Central memory CD8-positive, alpha-beta T cell (primary cell): Measurements from ENCODE around the gene GRXCR2.

ENCODE experiments used
- ATAC-seq: fragments of 150-1000 bp; cut with Tn5 transposase; replicated peaks from 2 replicates; pipeline ENCODE4 v1.10.0; 2022; ENCODE audit warnings: mild to moderate bottlenecking, moderate FRiP score, moderate number of reproducible peaks; ENCODE audit not compliant: poor library complexity, severe bottlenecking; ENCODE audit errors: extremely low read depth
- DNase-seq, 2 donors: peaks; one replicate each; pipeline ENCODE4 v3.0.0; 2021; ENCODE audit warnings: low spot score in 2 of 2
- H3K27ac Mint-ChIP-seq: one replicate; pipeline ENCODE4 v1.8.0; 2022; ENCODE audit warnings: low read depth, mild to moderate bottlenecking, moderate library complexity, mixed read lengths
- H3K27me3 Mint-ChIP-seq: one replicate; pipeline ENCODE4 v1.8.0; 2022; ENCODE audit warnings: mixed read lengths
- H3K36me3 Mint-ChIP-seq: one replicate; pipeline ENCODE4 v1.8.0; 2022; ENCODE audit warnings: mild to moderate bottlenecking, moderate library complexity, mixed read lengths; ENCODE audit not compliant: insufficient read depth
- H3K4me1 Mint-ChIP-seq: one replicate; pipeline ENCODE4 v1.8.0; 2022; ENCODE audit warnings: mixed read lengths
- H3K4me3 Mint-ChIP-seq: one replicate; pipeline ENCODE4 v1.8.0; 2022; ENCODE audit warnings: mild to moderate bottlenecking, moderate library complexity, mixed read lengths
- H3K9me3 Mint-ChIP-seq: one replicate; pipeline ENCODE4 v1.8.0; 2022; ENCODE audit warnings: mixed read lengths

The GRXCR2 gene, protein sequence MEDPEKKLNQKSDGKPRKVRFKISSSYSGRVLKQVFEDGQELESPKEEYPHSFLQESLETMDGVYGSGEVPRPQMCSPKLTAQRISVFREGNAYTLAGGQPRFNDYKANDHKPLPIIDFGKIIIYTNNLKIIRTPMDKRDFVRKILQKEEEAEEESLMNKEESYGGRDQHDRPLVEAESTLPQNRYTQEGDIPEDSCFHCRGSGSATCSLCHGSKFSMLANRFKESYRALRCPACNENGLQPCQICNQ

DNA sequence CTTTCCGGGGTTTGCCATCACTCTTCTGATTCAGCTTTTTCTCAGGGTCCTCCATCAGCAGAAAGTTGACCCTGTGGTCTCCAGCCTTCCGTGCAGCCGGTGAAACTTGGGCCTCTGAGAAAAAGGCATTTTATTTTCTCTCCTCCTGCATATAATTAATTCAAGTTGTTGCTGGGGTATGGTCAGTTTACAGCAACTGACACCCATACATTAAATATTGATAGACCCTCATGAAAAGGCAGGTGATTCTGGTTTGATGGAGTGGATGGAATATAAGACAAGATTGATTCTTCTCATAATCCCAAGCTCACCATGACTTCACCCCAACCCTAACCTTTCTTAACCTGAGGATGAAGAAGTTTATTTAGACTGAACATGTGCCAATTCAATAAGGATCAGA, at the start of gene GRXCR2:
Gene GRXCR2, minus strand, starts transcription at position 101 of the 400 bp plus-strand sequence. Its CDS starts 46 bp downstream, at position 55.
- Mint-ChIP-seq H3K4me1 (no peaks in the 10 kb centered on the region), H3K27me3 (peaks cover 37% of the 10 kb centered on the region), H3K27ac (no peak within 1 kb of the TSS), H3K9me3 (no peaks in the 10 kb centered on the region), H3K36me3 (no peaks in the 10 kb centered on the region), H3K4me3 (no peak within 1 kb of the TSS)
- no peak for ATAC-seq
- DNase-seq = no peak

DNA sequence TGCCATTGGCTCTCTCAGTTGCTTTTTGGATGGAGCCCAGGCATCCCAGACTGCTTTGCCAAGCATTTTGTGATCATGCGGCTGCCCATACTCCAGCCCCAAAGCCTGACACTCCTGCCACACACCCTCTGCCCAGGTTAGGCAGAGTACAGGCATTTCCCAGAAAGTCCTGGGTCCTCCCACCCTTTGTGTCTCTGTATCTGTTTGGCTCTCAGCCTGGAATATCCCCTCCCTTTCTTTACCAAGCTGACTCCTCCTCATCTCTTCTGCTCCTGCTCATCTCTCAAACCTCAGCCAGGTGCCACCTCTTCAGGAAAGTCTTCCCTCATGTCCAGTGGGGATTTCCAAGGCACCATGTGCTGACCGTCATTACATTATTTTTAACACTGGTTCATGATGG, 49.2 kb upstream of the GRXCR2 start:
- ATAC-seq = no peak
- no peaks in the 10 kb centered on the region for H3K4me1 Mint-ChIP-seq
- DNase-seq = no peak
- H3K36me3 Mint-ChIP-seq = no peaks in the 10 kb centered on the region
- no peaks in the 10 kb centered on the region for H3K27me3 Mint-ChIP-seq
- H3K27ac Mint-ChIP-seq = no peak overlapping the region
- no peaks in the 10 kb centered on the region for H3K9me3 Mint-ChIP-seq
- H3K4me3 Mint-ChIP-seq = no peak overlapping the region

DNA sequence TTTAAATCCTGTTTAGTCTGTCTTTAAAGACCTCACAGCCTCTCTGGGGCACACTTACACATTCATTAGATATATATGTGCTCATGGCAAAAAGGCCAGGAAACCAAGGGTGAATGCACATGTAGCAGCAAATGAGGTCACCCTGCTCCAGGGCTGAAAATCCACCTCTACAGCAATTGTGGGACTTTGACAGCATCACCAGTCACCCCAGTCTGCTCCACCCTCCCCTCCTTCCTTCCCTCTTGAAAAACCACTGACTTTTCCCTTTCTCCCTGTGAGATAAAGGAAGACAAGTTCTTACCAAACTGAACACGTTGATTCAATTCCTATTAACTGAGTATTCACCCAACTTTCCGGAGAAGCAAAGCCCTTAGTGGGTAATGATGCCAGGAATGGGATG, 48.4 kb upstream of the GRXCR2 start:
- ATAC-seq (no peak), DNase-seq (no peak)
- no peak overlapping the region for H3K27ac Mint-ChIP-seq
- no peaks in the 10 kb centered on the region for H3K9me3 Mint-ChIP-seq
- H3K4me3 Mint-ChIP-seq = no peak overlapping the region
- no peaks in the 10 kb centered on the region for H3K4me1 Mint-ChIP-seq
- H3K36me3 Mint-ChIP-seq = no peaks in the 10 kb centered on the region
- H3K27me3 Mint-ChIP-seq = no peaks in the 10 kb centered on the region

DNA sequence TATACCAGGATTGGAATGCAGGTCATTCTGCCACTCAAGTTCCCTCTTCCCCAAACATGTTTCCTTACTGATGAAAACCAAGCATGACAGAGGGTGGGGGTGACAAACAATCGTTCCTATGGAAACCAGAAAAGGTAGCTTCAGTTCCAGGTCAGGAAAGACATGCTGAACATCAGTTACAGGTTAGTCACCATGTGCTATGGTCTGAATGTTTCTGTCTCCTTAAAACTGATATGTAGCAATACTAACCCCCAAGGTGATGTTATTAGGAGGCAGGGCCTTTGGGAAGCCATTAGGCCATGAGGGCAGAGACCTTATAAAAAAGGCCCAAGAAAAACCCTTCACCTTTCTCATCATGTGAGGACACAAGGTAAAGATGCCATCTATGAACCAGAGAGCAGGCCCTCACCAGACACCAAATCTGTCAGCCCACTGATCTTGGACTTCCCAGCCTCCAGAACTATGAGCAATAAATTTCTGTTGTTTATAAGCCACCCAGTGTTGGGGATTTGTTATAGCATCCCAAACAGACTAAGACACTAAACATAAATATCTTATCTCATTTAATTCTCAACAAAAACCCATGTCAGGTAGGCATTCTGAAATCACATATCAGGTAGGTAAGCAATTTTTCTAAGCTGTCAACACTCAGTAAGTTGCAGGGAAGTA, 47.9 kb upstream of the GRXCR2 start:
- no peak overlapping the region for H3K27ac Mint-ChIP-seq
- H3K27me3 Mint-ChIP-seq = no peaks in the 10 kb centered on the region
- no peaks in the 10 kb centered on the region for H3K36me3 Mint-ChIP-seq
- H3K4me1 Mint-ChIP-seq = no peaks in the 10 kb centered on the region
- DNase-seq (no peak), ATAC-seq (no peak)
- no peak overlapping the region for H3K4me3 Mint-ChIP-seq
- H3K9me3 Mint-ChIP-seq = no peaks in the 10 kb centered on the region

DNA sequence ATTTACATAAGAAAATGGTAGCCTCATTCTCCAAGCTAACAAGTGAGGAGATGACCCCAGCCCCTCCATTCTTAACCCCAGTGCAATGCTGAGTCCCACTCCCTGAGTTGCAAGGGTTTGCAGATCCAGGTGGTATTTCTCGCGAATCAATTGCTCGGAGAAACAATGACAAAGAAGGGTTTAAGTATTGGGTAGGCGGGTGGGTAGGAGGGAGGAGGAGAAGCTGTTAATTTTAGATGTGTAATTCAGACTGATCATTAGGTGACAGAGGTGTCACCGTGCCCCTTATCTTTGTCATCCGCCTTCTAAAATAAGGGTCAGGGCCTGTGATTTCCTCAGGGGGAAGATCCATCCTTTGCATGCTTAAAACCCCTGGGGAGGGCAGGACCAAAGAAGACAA, 46.6 kb upstream of the GRXCR2 start:
- DNase-seq (no peak), ATAC-seq (no peak)
- H3K4me3 Mint-ChIP-seq = no peak overlapping the region
- H3K27me3 Mint-ChIP-seq = no peaks in the 10 kb centered on the region
- H3K36me3 Mint-ChIP-seq = no peaks in the 10 kb centered on the region
- H3K4me1 Mint-ChIP-seq = no peaks in the 10 kb centered on the region
- no peaks in the 10 kb centered on the region for H3K9me3 Mint-ChIP-seq
- H3K27ac Mint-ChIP-seq = no peak overlapping the region

DNA sequence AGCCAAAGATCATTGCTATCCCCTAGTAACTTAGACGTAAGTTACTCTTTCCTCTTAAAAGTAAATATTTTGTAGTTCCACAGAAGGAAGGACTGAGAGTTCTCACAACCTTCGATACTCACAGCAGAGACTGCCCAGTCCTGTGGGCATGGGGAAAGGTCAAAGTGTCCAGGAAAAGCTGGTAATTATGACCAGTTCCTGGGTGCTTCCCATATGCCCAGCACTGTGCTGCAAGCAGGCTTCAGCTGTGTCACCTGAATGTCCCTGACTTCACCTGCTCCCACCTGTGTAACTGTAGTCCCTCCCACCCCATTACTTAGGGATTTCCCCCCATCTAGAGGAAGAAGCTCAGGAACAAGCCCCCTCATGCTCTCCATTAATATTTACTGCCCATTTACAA, 45.6 kb upstream of the GRXCR2 start:
- Mint-ChIP-seq H3K27me3 (no peaks in the 10 kb centered on the region), H3K4me3 (no peak overlapping the region), H3K27ac (no peak overlapping the region), H3K9me3 (no peaks in the 10 kb centered on the region), H3K36me3 (no peaks in the 10 kb centered on the region), H3K4me1 (no peaks in the 10 kb centered on the region)
- DNase-seq = no peak
- ATAC-seq = no peak

DNA sequence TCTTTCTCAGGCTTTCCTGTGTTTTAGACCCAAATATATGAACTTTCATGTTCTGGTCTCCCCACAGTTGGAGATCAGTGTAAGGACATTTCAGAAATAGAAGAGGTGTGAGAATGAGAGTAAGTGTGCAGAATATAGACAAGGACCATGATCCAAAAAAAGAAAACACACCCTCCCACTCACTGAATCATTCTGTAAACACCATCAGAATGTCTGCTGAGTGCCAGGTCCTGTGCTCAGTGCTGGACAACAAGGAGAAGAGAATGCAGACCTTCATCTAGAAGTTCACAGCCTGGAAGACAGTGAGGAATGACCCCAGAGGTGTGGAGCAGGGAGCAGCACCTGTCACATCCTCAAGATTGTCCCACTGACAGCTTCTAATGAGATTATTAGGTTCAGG, 44.5 kb upstream of the GRXCR2 start:
- ATAC-seq = no peak
- no peaks in the 10 kb centered on the region for H3K27me3 Mint-ChIP-seq
- H3K9me3 Mint-ChIP-seq = no peaks in the 10 kb centered on the region
- H3K4me1 Mint-ChIP-seq = no peaks in the 10 kb centered on the region
- DNase-seq = no peak
- H3K36me3 Mint-ChIP-seq = no peaks in the 10 kb centered on the region
- no peak overlapping the region for H3K4me3 Mint-ChIP-seq
- H3K27ac Mint-ChIP-seq = no peak overlapping the region

DNA sequence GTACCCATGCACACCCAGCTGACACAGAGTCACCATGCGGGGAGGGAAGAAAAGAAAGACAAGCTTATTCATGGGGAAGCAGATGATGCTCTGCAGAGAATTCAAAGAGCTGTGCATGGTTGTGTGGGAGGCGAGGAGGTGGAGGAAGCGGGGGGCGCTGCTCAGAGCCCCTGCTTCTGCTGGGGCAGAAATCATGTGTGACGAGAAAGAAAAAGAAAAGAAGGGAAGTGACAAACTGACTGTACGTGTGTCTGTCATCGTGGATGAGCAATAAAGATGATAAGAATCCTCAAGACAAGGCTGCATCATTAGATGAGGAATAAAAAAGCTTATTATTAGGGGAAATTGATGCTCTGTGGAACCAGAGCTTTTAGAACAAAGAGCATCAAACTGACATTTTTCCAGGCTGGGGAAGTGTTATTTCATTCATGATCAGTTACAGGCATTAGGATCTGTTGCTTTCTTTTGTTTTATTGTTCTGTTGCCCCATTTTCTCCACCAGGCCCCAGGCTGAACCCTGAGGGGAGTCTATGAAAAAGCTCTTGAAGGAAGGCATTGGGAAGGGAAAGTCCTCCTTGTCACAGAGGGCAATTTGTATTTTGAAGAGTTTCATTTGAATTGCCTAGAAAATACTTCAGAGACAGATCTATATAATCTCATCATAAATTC, 43.3 kb upstream of the GRXCR2 start:
- no peak for ATAC-seq
- H3K4me1 Mint-ChIP-seq = no peaks in the 10 kb centered on the region
- H3K4me3 Mint-ChIP-seq = no peak overlapping the region
- no peak for DNase-seq
- H3K27ac Mint-ChIP-seq = no peak overlapping the region
- no peaks in the 10 kb centered on the region for H3K36me3 Mint-ChIP-seq
- H3K27me3 Mint-ChIP-seq = no peaks in the 10 kb centered on the region
- H3K9me3 Mint-ChIP-seq = no peaks in the 10 kb centered on the region

DNA sequence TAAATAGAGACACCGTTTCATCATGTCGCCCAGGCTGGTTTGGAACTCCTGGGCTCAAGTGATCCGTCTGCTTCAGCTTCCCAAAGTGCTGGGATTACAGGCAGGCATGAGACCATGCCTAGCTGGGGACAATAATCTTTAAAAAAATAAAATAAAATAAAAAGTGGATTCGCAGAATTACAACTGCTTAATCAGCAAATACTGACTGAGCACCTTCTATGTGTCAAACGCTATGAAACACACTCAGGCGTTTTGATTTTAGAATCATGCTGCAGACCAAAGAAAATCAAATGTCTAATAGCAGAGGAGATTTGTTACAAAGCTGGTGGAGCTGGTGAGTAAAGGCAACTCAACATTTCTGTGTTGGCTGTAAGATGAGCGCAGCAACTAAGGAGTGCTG, 40.9 kb upstream of the GRXCR2 start:
- H3K27me3 Mint-ChIP-seq = no peaks in the 10 kb centered on the region
- H3K4me3 Mint-ChIP-seq = no peak overlapping the region
- no peaks in the 10 kb centered on the region for H3K4me1 Mint-ChIP-seq
- no peaks in the 10 kb centered on the region for H3K9me3 Mint-ChIP-seq
- no peaks in the 10 kb centered on the region for H3K36me3 Mint-ChIP-seq
- DNase-seq (no peak), ATAC-seq (no peak)
- H3K27ac Mint-ChIP-seq = no peak overlapping the region

DNA sequence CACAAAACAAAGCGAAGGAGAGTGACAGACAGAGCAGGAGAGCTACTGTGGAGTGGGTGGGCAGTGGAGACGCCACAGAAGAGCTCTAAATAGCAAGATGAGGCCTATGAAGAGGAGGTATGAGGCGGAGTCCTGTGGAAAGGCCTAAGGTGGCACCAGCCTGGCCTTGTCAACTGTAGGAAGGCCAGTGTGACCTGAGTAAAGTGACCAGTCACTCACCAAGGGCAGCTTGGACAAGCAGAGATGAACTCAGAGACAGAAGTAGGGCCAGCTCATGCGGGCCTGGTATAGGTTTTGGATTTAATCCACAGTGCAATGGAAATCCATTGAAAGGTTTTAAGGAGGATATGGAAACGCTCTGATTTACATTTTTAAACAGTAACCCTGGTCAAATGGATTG, 39.8 kb upstream of the GRXCR2 start:
- Mint-ChIP-seq H3K27ac (no peak overlapping the region), H3K36me3 (no peaks in the 10 kb centered on the region), H3K27me3 (peaks cover 6% of the 10 kb centered on the region), H3K4me3 (no peak overlapping the region), H3K4me1 (no peaks in the 10 kb centered on the region), H3K9me3 (no peaks in the 10 kb centered on the region)
- no peak for DNase-seq
- no peak for ATAC-seq

DNA sequence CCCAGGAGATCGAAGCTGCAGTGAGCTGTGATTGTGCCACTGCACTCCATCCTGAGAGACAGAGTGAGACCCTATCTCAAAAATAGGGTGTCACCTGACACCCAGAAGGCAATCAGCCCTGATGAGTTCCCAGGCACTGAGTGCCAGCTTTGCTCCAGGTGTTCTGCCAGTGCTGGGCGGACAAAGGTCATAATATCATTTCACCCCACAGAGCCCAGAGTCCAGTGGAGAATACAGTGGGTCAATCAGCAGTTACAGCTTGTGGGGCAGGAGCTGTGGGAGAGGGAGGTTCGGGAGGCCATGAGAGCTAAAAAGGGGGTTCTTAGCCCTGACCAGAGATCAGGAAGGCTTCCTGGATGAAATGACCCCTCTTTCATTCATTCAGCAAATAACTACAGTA, 39.2 kb upstream of the GRXCR2 start:
- H3K4me3 Mint-ChIP-seq = no peak overlapping the region
- H3K27me3 Mint-ChIP-seq = peaks cover 12% of the 10 kb centered on the region
- DNase-seq (no peak), ATAC-seq (no peak)
- H3K36me3 Mint-ChIP-seq = no peaks in the 10 kb centered on the region
- no peaks in the 10 kb centered on the region for H3K9me3 Mint-ChIP-seq
- H3K4me1 Mint-ChIP-seq = no peaks in the 10 kb centered on the region
- no peak overlapping the region for H3K27ac Mint-ChIP-seq

DNA sequence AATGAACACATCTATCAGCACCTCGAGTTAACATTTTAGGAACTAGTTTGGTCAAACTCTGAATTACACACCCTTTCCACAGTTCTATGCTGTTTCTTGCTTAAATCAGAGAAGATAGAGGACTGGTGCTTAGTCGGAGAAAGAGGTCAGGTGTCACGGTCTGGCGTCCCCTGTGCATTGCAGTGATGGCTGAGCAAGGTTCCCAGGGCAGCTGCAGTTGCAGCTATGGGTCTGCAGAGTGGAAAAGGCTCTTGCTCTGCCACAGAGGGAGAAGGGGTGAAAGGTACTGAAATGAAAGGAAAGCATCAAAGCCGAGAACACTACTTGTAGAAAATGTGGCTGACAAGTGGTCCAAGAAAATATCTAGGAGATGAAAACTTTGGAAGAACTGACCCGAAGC, 38.4 kb upstream of the GRXCR2 start:
- no peaks in the 10 kb centered on the region for H3K36me3 Mint-ChIP-seq
- H3K9me3 Mint-ChIP-seq = no peaks in the 10 kb centered on the region
- no peak for DNase-seq
- no peak overlapping the region for H3K27ac Mint-ChIP-seq
- no peak overlapping the region for H3K4me3 Mint-ChIP-seq
- no peaks in the 10 kb centered on the region for H3K4me1 Mint-ChIP-seq
- H3K27me3 Mint-ChIP-seq = peaks cover 20% of the 10 kb centered on the region
- no peak for ATAC-seq
